ENCODE results near the gene IKZF3.
A peak's percentile ranks its signal among the peaks of the same experiment; 100 is the strongest.
"Not testable (repeated sequence)": the region's sequence is repeated elsewhere in the genome, so short reads cannot be mapped to it uniquely, and the experiment has no call there.

The IKZF3 gene

GRCh38 chr17:39737760-39738567, 126.1 kb downstream of the IKZF3 start, which contains the start of gene GRB7:
TSS of gene GRB7 (plus strand) at chr17:39737938. CDS start at chr17:39742302, 4,364 bp downstream.
- DNase-seq, result no peak

- no peak for DNase-seq
Observed at GRCh38 chr17:39737206-39737759, 126.8 kb downstream of the IKZF3 start.

GRCh38 chr17:39736319-39737165, 127.6 kb downstream of the IKZF3 start:
- DNase-seq, result no peak

- no peak for DNase-seq
Observed at GRCh38 chr17:39735882-39736281, 128.2 kb downstream of the IKZF3 start.

GRCh38 chr17:39732586-39732985, 131.5 kb downstream of the IKZF3 start:
- DNase-seq, result no peak

- peak; percentile 85 to 96 for DNase-seq
Observed at GRCh38 chr17:39730095-39730921, 133.8 kb downstream of the IKZF3 start, which contains the start of gene MIEN1. TSS of gene MIEN1 (minus strand) at chr17:39730532. CDS start at chr17:39730495, 37 bp downstream.

GRCh38 chr17:39729280-39729851, 134.7 kb downstream of the IKZF3 start:
- no peak for DNase-seq

GRCh38 chr17:39727556-39727955, 136.6 kb downstream of the IKZF3 start:
- no peak for DNase-seq

GRCh38 chr17:39726617-39727016, 137.5 kb downstream of the IKZF3 start:
- no peak for DNase-seq

GRCh38 chr17:39725923-39726322, 138.2 kb downstream of the IKZF3 start:
- DNase-seq, result not testable (repeated sequence)

- no peak for DNase-seq
Observed at GRCh38 chr17:39724731-39725130, 139.4 kb downstream of the IKZF3 start.

GRCh38 chr17:39722965-39723848, 140.9 kb downstream of the IKZF3 start:
- DNase-seq, result no peak

- no peak for DNase-seq
Observed at GRCh38 chr17:39722104-39722503, 142.0 kb downstream of the IKZF3 start.

GRCh38 chr17:39719563-39720355, 144.4 kb downstream of the IKZF3 start:
- DNase-seq, result no peak

GRCh38 chr17:39717660-39718059, 146.5 kb downstream of the IKZF3 start:
- no peak for DNase-seq

GRCh38 chr17:39716879-39717536, 147.1 kb downstream of the IKZF3 start:
- DNase-seq, result no peak

GRCh38 chr17:39716073-39716818, 147.9 kb downstream of the IKZF3 start:
- no peak for DNase-seq

- no peak for DNase-seq
Observed at GRCh38 chr17:39715375-39716072, 148.6 kb downstream of the IKZF3 start.
